ENCODE data around the gene SYCP2L. TPM values are rescaled to one million over a fixed set of nuclear protein-coding genes. Genes with fewer than 3 reads are reported as not detected.

The SYCP2L gene
- total and polyA plus RNA-seq, 10 of the 15 experiments (the other 5 are each of a cell fraction or from before 2014, with no cell fraction given), result 0.03 to 0.12 (median 0.04) TPM; not detected in 7

GRCh38 chr6:10838794-10839333 is 48.0 kb upstream of the SYCP2L start (continued):
- TF ChIP-seq ZNF687 (IDR thresholded peaks at IDR 0.05) (no peak), FOS (IDR thresholded peaks at IDR 0.05; ENCODE audit: borderline replicate concordance, extremely low read depth, insufficient read length) (no peak), BMI1 (IDR thresholded peaks at IDR 0.05; ENCODE audit: borderline replicate concordance) (no peak), DPF2 (IDR thresholded peaks at IDR 0.05) (0 out of 2 replicates have a peak, but pooled peaks have one; percentile 35), NBN (IDR thresholded peaks at IDR 0.05) (0 out of 2 replicates have a peak, but pooled peaks have one; percentile 45), SIN3A (IDR thresholded peaks at IDR 0.05; ENCODE audit: low read depth, low read length) (no peak), MLLT1 (IDR thresholded peaks at IDR 0.05) (0 out of 2 replicates have a peak, but pooled peaks have one; percentile 24), TBL1XR1 (IDR thresholded peaks at IDR 0.05; ENCODE audit: low read depth, low read length) (no peak), HSF1 (IDR thresholded peaks at IDR 0.05; ENCODE audit: low read depth, low read length) (no peak), BRCA1 (IDR thresholded peaks at IDR 0.05; ENCODE audit: low read depth, low read length) (no peak), POLR2AphosphoS5 (IDR thresholded peaks at IDR 0.05; ENCODE audit: low read length) (no peak), ZBTB33 (IDR thresholded peaks at IDR 0.05) (no peak), CUX1 (IDR thresholded peaks at IDR 0.05; ENCODE audit: insufficient replicate concordance, low read depth, low read length) (peak; percentile 28), RELA (IDR thresholded peaks at IDR 0.05; ENCODE audit: borderline replicate concordance, partially characterized antibody) (no peak), FOXM1 (IDR thresholded peaks at IDR 0.05; ENCODE audit: low read depth, low read length) (peak; percentile 86), CHD2 (IDR thresholded peaks at IDR 0.05; ENCODE audit: borderline replicate concordance, low read depth, low read length) (no peak)

Data from GM12878 (cell line).